GM12878 (cell line): ENCODE results near the gene SLCO2B1. TPM values are rescaled to one million over a fixed set of nuclear protein-coding genes. Genes with fewer than 3 reads are reported as not detected.

ENCODE experiments used
- ATAC-seq: fragments of 200-7000 bp; cut with Tn5 transposase; 3 replicates; pipeline ENCODE4 v1.9.1; 2020; ENCODE audit warnings: mild to moderate bottlenecking, moderate library complexity
- BruUV-seq: library from RNA; stranded (reverse); fragments of 400-500 nt; replicated peaks from 2 replicates; lab custom pipeline; 2021; lab: Mats Ljungman, UMichigan
- CTCF ChIA-PET: fragments of 300-600 bp; sonication (Branson Sonifier 250); formaldehyde crosslinking; extraction: SDS; loops from one replicate; lab custom pipeline; 2021; ENCODE audit warnings: inconsistent platforms; lab: Yijun Ruan, JAX
- POLR2A ChIA-PET: fragments of 350-600 bp; formaldehyde crosslinking; extraction: SDS; loops from one replicate; lab custom pipeline; 2021; ENCODE audit warnings: inconsistent platforms; lab: Charles Lee
- RAD21 ChIA-PET: fragments of 300-600 bp; sonication (Branson Sonifier 250); formaldehyde crosslinking; loops from one replicate; lab custom pipeline; 2023; ENCODE audit warnings: antibody characterized with exemption; ENCODE audit not compliant: unreplicated experiment; lab: Charles Lee
- SMC1A ChIA-PET: fragments of 300-600 bp; sonication (Branson Sonifier 250); formaldehyde crosslinking; loops from one replicate; lab custom pipeline; 2023; ENCODE audit not compliant: unreplicated experiment, uncharacterized antibody; lab: Charles Lee
- DNase-seq: peaks from one replicate; pipeline ENCODE4 v3.0.0-alpha.2; 2011; ENCODE audit warnings: low read depth, low spot score
- FAIRE-seq: peaks from 3 replicates; lab custom pipeline; 2011; peaks lifted over from hg19 to GRCh38; lab: Jason Lieb, UNC
- H2AFZ ChIP-seq: 2 replicates; pipeline ENCODE4 v1.6.0; 2011; ENCODE audit warnings: low read depth, low read length, control low read depth; ENCODE audit not compliant: control insufficient read depth
- H3K27ac ChIP-seq: 2 replicates; pipeline ENCODE4 v1.5.1; 2011; ENCODE audit warnings: control low read depth; ENCODE audit not compliant: control insufficient read depth, insufficient read depth
- H3K27me3 ChIP-seq, 2 experiments: replicated peaks in 1 of 2; 2 replicates each; pipeline versions ENCODE4 v1.6.0 to v1.6.1; 2011; ENCODE audit warnings: low read length in 1 of 2; ENCODE audit not compliant: control insufficient read depth in 2 of 2, insufficient read depth in 2 of 2
- H3K36me3 ChIP-seq, 2 experiments: 2 replicates each; pipeline ENCODE4 v1.5.1; 2011; ENCODE audit warnings: low read length in 1 of 2; ENCODE audit not compliant: control insufficient read depth in 2 of 2, insufficient read depth in 2 of 2
- H3K4me1 ChIP-seq: 2 replicates; pipeline ENCODE4 v1.6.1; 2011; ENCODE audit warnings: mild to moderate bottlenecking, low read length, moderate library complexity, mixed read lengths; ENCODE audit not compliant: control insufficient read depth, insufficient read depth
- H3K4me2 ChIP-seq: 2 replicates; pipeline ENCODE4 v1.6.0; 2011; ENCODE audit warnings: control low read depth; ENCODE audit not compliant: control insufficient read depth, insufficient read depth
- H3K4me3 ChIP-seq: fragments of 200-600 bp; sonication (generic); 2 replicates; pipeline ENCODE4 v1.5.1; 2016
- H3K79me2 ChIP-seq: 2 replicates; pipeline ENCODE4 v1.6.0; 2011; ENCODE audit warnings: low read length; ENCODE audit not compliant: control insufficient read depth, insufficient read depth
- H3K9ac ChIP-seq: 2 replicates; pipeline ENCODE4 v1.8.0; 2011; ENCODE audit warnings: low read length, control low read depth, mixed read lengths; ENCODE audit not compliant: control insufficient read depth, insufficient read depth
- H3K9me3 ChIP-seq: replicated peaks from 3 replicates; pipeline ENCODE4 v1.5.1; 2011; ENCODE audit warnings: mild to moderate bottlenecking, low read length; ENCODE audit not compliant: control insufficient read depth, insufficient read depth
- H4K20me1 ChIP-seq: 2 replicates; pipeline ENCODE4 v1.6.0; 2011; ENCODE audit not compliant: control insufficient read depth, insufficient read depth
- ATF3 ChIP-seq: IDR thresholded peaks from 2 replicates; pipeline ENCODE4 v1.6.1; 2011; ENCODE audit warnings: low read depth, mild to moderate bottlenecking, low read length, moderate library complexity, borderline replicate concordance; ENCODE audit errors: extremely low read depth
- BACH1 ChIP-seq: fragments of 450-650 bp; IDR thresholded peaks from 2 replicates; pipeline ENCODE4 v1.6.1; 2017; ENCODE audit warnings: mild to moderate bottlenecking, borderline replicate concordance
- BCL3 ChIP-seq: IDR thresholded peaks from 2 replicates; pipeline ENCODE4 v1.6.1; 2011; ENCODE audit warnings: borderline replicate concordance, low read depth, mild to moderate bottlenecking, moderate library complexity, low read length; ENCODE audit not compliant: insufficient read depth, poor library complexity, severe bottlenecking
- EP300 ChIP-seq, 2 experiments: fragments of 150-350 bp in 1 of 2; IDR thresholded peaks; 2 replicates each; pipeline ENCODE4 v1.6.1; 2011 to 2012; ENCODE audit warnings: low read depth in 2 of 2, low read length in 2 of 2, borderline replicate concordance in 1 of 2, improper control_type of control experiment in 1 of 2, inconsistent platforms in 1 of 2; ENCODE audit not compliant: control insufficient read depth in 1 of 2
- GABPA ChIP-seq: IDR thresholded peaks from 2 replicates; pipeline ENCODE4 v1.6.1; 2014; ENCODE audit warnings: antibody characterized with exemption, low read depth, mild to moderate bottlenecking, inconsistent platforms
- HSF1 ChIP-seq: fragments of 150-350 bp; IDR thresholded peaks from 2 replicates; pipeline ENCODE4 v1.6.1; 2014; ENCODE audit warnings: mild to moderate bottlenecking, low read depth, low read length
- PKNOX1 ChIP-seq: fragments of 450-650 bp; IDR thresholded peaks from 2 replicates; pipeline ENCODE4 v1.6.1; 2016; ENCODE audit warnings: mild to moderate bottlenecking
- POU2F2 ChIP-seq: IDR thresholded peaks from 3 replicates; pipeline ENCODE4 v1.6.1; 2011; ENCODE audit warnings: low read depth, mild to moderate bottlenecking, low read length, borderline replicate concordance
- RAD21 ChIP-seq: IDR thresholded peaks from 2 replicates; pipeline ENCODE4 v1.6.1; 2011; ENCODE audit warnings: mild to moderate bottlenecking, low read depth, low read length, moderate library complexity; ENCODE audit not compliant: insufficient read depth
- ZNF24 ChIP-seq: fragments of 450-650 bp; IDR thresholded peaks from 2 replicates; pipeline ENCODE4 v1.6.1; 2017; ENCODE audit warnings: antibody characterized with exemption, mild to moderate bottlenecking
- ZSCAN29 ChIP-seq: fragments of 450-650 bp; IDR thresholded peaks from 2 replicates; pipeline ENCODE4 v1.6.1; 2017; ENCODE audit warnings: mild to moderate bottlenecking, moderate library complexity
- WGBS: methylation state at CpG from one replicate; pipeline ENCODE4 v1.1.6; 2016; ENCODE audit warnings: low lambda C conversion rate; ENCODE audit not compliant: insufficient replicate concordance, insufficient coverage; ENCODE audit errors: missing lambda C conversion rate; 5-methylcytosine and 5-hydroxymethylcytosine counted together
- in situ Hi-C: fragments of 300-500 bp; cut with MboI; formaldehyde crosslinking; loops from 9 replicates; pipeline ENCODE4 v1.14.3; 2018; ENCODE audit warnings: mixed read lengths
- intact Hi-C: fragments of 100-400 bp; cut with micrococcal nuclease; formaldehyde crosslinking; loops from one replicate; pipeline ENCODE4 v1.14.2; 2022; ENCODE audit not compliant: unreplicated experiment
- polyA plus RNA-seq, 11 experiments: library from polyadenylated mRNA; depleted of rRNA in 4 of 11; unstranded in 6 of 11; stranded (reverse) in 5 of 11; fragments of >200 nt; fragmentation: Nextera tagmentation in 4 of 11; fragmentation: Illumina TruSeq in 1 of 11; extraction: Ambion mirVana in 4 of 11; extraction: Trizol in 1 of 11; gene quantifications; 1 replicate in 1 of 11; 2 replicates in 10 of 11; pipeline versions ENCODE4 v1.2.1 to v1.2.3, GENCODE V29; 2011 to 2016; ENCODE audit warnings: inconsistent platforms in 2 of 11, missing spikeins in 2 of 11, low read depth in 1 of 11
- total RNA-seq, 4 experiments: library from RNA; depleted of rRNA in 3 of 4; stranded (reverse); fragments of >200 nt in 3 of 4; fragmentation: Illumina TruSeq in 1 of 4; extraction: Trizol in 1 of 4; gene quantifications; 2 replicates each; pipeline versions ENCODE4 v1.2.1 to v1.2.3, GENCODE V29; 2013 to 2021

Gene SLCO2B1
- total and polyA plus RNA-seq, 10 of the 15 experiments (the other 5 are each of a cell fraction or from before 2014, with no cell fraction given), result 0.05 to 3.5 (median 0.93) TPM; not detected in 2

GRCh38 chr11:75203641-75204011 lies 52.7 kb downstream of the SLCO2B1 start (continued):
- TF ChIP-seq BACH1 (no peak), EP300 (IDR thresholded peaks at IDR 0.05; ENCODE audit: borderline replicate concordance in 1 of 2, control insufficient read depth in 1 of 2, low read depth in 2 of 2, low read length in 2 of 2) (no peak), RAD21 (no peak), GABPA (no peak), HSF1 (no peak), ZNF24 (no peak)

- H3K4me2 ChIP-seq, result no peak overlapping the region
- H4K20me1 ChIP-seq, result no peaks in the 10 kb centered on the region
- ATAC-seq, result no peak
- no peak overlapping the region for H3K4me3 ChIP-seq
- BruUV-seq, result no TSS peak
- H2AFZ ChIP-seq, result no peak overlapping the region
- in situ Hi-C loops, result loop anchor here (5.0 kb wide), 2 partner anchors 57 to 182 kb away; no protein-coding TSS in a partner anchor
- H3K27me3 ChIP-seq, result peaks cover 0 to 4% of the 10 kb centered on the region in 2 experiments; a peak in 1 of 4 replicates
- H3K36me3 ChIP-seq, result no peaks in the 10 kb centered on the region
- no peaks in the 10 kb centered on the region for H3K9me3 ChIP-seq
- intact Hi-C loops, result no loop called here
- POLR2A ChIA-PET, result no interaction called here
- H3K9ac ChIP-seq, result no peak overlapping the region
- SMC1A ChIA-PET, result interaction anchor here (1.0 to 8.3 kb wide), 13 partner anchors 8 to 278 kb away, joined by 3 to 111 read pairs (median 4); no protein-coding TSS in a partner anchor
- no peaks in the 10 kb centered on the region for H3K79me2 ChIP-seq
- 31% methylated on average over 10 of the region's 10 CpGs for WGBS
- no peak for DNase-seq
- CTCF ChIA-PET, result interaction anchor here (0.8 to 10.2 kb wide), 35 partner anchors 9 to 296 kb away, joined by 3 to 232 read pairs (median 5); no protein-coding TSS in a partner anchor
- H3K27ac ChIP-seq, result no peak overlapping the region
- no peaks in the 10 kb centered on the region for H3K4me1 ChIP-seq
- RAD21 ChIA-PET, result interaction anchor here (0.6 to 8.9 kb wide), 15 partner anchors 11 to 275 kb away, joined by 3 to 132 read pairs (median 5); partner anchors contain the start of gene NEU3
- no peak for FAIRE-seq
- TF ChIP-seq PKNOX1 (no peak), ATF3 (no peak), POU2F2 (no peak), BCL3 (no peak), ZSCAN29 (no peak)
Measured at GRCh38 chr11:75204012-75204674, 53.2 kb downstream of the SLCO2B1 start.
